GM21717 (cell line): ENCODE data around the gene PCSK7.
"Not testable (repeated sequence)": the region's sequence is repeated elsewhere in the genome, so short reads cannot be mapped to it uniquely, and the experiment has no call there.

Experiments used
- ATAC-seq: cut with Tn5 transposase; IDR thresholded peaks from one replicate; pipeline ENCODE4 v1.9.1; 2021; ENCODE audit warnings: mild to moderate bottlenecking, moderate library complexity; ENCODE audit not compliant: unreplicated experiment

The PCSK7 gene

GRCh38 chr11:117218133-117218915 is 13.5 kb downstream of the PCSK7 start:
- no peak for ATAC-seq

- no peak for ATAC-seq
Measured at GRCh38 chr11:117217141-117218084, 14.5 kb downstream of the PCSK7 start.

- no peak for ATAC-seq
Measured at GRCh38 chr11:117214404-117215110, 17.3 kb downstream of the PCSK7 start.

GRCh38 chr11:117212697-117213355 is 19.0 kb downstream of the PCSK7 start:
- no peak for ATAC-seq

- no peak for ATAC-seq
Measured at GRCh38 chr11:117210620-117211019, 21.3 kb downstream of the PCSK7 start.

GRCh38 chr11:117209351-117210125 is 22.3 kb downstream of the PCSK7 start:
- ATAC-seq: not testable (repeated sequence)

- not testable (repeated sequence) for ATAC-seq
Measured at GRCh38 chr11:117208710-117209109, 23.2 kb downstream of the PCSK7 start.

- not testable (repeated sequence) for ATAC-seq
Measured at GRCh38 chr11:117207481-117207880, 24.4 kb downstream of the PCSK7 start.

- ATAC-seq: not testable (repeated sequence)
Measured at GRCh38 chr11:117206859-117207258, 25.0 kb downstream of the PCSK7 start.

- not testable (repeated sequence) for ATAC-seq
Measured at GRCh38 chr11:117206111-117206510, 25.8 kb downstream of the PCSK7 start.

GRCh38 chr11:117205211-117205818 is 26.6 kb downstream of the PCSK7 start:
- no peak for ATAC-seq

GRCh38 chr11:117204283-117205080 is 27.4 kb downstream of the PCSK7 start:
- no peak for ATAC-seq

GRCh38 chr11:117203069-117203407 is 28.8 kb downstream of the PCSK7 start:
- ATAC-seq: no peak

GRCh38 chr11:117202386-117203068 is 29.3 kb downstream of the PCSK7 start:
- ATAC-seq: no peak

- ATAC-seq: no peak
Measured at GRCh38 chr11:117201658-117202305, 30.1 kb downstream of the PCSK7 start.

GRCh38 chr11:117200813-117201657 is 30.8 kb downstream of the PCSK7 start:
- ATAC-seq: no peak
